ENCODE data around the gene CDKL1. TPM values are rescaled to one million over a fixed set of nuclear protein-coding genes. Genes with fewer than 3 reads are reported as not detected.

The CDKL1 gene
- total RNA-seq, 1 donor from 2014 or later = 3.4 TPM

GRCh38 chr14:50388256-50388931, 8.3 kb downstream of the CDKL1 start:
- TF ChIP-seq CTCF (IDR thresholded peaks at IDR 0.05; ENCODE audit: partially characterized antibody, unreplicated experiment) = no peak
- Mint-ChIP-seq H3K27me3 (ENCODE audit: unreplicated experiment) (no peaks in the 10 kb centered on the region), H3K4me3 (ENCODE audit: unreplicated experiment) (no peak overlapping the region), H3K9me3 (ENCODE audit: unreplicated experiment) (peaks cover 10% of the 10 kb centered on the region), H3K4me1 (ENCODE audit: low read depth, unreplicated experiment) (peaks cover 22% of the 10 kb centered on the region), H3K27ac (ENCODE audit: unreplicated experiment) (peak overlapping the region; percentile 9), H3K36me3 (ENCODE audit: unreplicated experiment) (no peaks in the 10 kb centered on the region)
- DNase-seq = no peak

DNA sequence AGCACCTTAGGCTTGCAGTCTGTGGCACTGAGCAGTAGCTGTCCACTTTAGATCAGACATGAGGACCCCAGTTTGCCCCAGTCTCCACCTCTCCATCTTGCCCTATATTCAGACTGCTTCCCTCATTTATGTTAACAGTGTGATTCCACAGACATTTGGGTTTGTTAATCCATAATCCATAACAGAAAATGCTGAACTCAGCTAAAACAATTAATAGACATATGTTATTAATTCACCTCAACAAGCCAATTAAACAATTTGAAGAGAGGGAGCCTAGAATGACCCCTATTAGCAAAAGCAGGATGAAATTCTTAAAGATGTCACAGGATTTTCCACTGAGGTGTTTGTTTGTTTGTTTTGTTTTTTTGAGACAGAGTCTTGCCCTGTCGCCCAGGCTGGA, 9.1 kb downstream of the CDKL1 start:
- TF ChIP-seq CTCF (IDR thresholded peaks at IDR 0.05; ENCODE audit: partially characterized antibody, unreplicated experiment) = no peak

DNA sequence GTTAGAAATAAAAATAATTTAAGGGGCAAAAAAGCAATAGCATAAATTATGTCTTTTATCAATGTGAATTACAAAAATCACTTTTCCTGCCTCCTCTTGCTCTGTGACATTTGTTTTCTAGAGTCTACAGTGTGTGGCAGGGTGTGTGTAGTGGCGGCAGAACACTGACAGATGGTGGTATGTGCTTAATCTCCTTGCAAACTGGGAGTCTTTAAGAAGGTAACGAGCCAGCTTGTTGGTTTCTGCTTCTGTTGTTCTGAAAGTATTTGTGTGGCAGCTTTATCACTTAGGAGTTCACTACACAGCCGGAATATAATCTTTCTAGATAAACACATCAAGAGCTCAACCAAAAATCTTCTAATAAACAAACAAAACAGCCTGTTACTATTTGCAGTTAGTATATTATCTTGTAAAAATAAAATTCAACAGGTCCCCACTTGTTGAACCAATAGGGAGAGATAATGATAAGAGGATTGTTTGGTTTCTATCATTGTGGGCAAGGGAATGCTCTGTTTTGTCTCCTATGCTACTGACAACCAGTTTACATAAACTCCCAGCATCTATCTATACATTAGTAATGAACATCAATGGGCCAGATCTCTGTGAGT, 13.0 kb downstream of the CDKL1 start:
- TF ChIP-seq CTCF (IDR thresholded peaks at IDR 0.05; ENCODE audit: partially characterized antibody, unreplicated experiment) = no peak
- Mint-ChIP-seq H3K4me3 (ENCODE audit: unreplicated experiment) (peak overlapping the region; percentile 67), H3K36me3 (ENCODE audit: unreplicated experiment) (no peaks in the 10 kb centered on the region), H3K27me3 (ENCODE audit: unreplicated experiment) (no peaks in the 10 kb centered on the region), H3K4me1 (ENCODE audit: low read depth, unreplicated experiment) (peaks cover 23% of the 10 kb centered on the region), H3K9me3 (ENCODE audit: unreplicated experiment) (peaks cover 11% of the 10 kb centered on the region), H3K27ac (ENCODE audit: unreplicated experiment) (peak overlapping the region; percentile 76)
- DNase-seq = no peak

More for the DNA sequence above, 9.1 kb downstream of the CDKL1 start:
- H3K4me1 Mint-ChIP-seq (ENCODE audit: low read depth, unreplicated experiment) = peaks cover 22% of the 10 kb centered on the region
- no peaks in the 10 kb centered on the region for H3K36me3 Mint-ChIP-seq (ENCODE audit: unreplicated experiment)
- DNase-seq = no peak
- H3K27me3 Mint-ChIP-seq (ENCODE audit: unreplicated experiment) = no peaks in the 10 kb centered on the region
- peaks cover 10% of the 10 kb centered on the region for H3K9me3 Mint-ChIP-seq (ENCODE audit: unreplicated experiment)
- no peak overlapping the region for H3K27ac Mint-ChIP-seq (ENCODE audit: unreplicated experiment)
- H3K4me3 Mint-ChIP-seq (ENCODE audit: unreplicated experiment) = no peak overlapping the region

DNA sequence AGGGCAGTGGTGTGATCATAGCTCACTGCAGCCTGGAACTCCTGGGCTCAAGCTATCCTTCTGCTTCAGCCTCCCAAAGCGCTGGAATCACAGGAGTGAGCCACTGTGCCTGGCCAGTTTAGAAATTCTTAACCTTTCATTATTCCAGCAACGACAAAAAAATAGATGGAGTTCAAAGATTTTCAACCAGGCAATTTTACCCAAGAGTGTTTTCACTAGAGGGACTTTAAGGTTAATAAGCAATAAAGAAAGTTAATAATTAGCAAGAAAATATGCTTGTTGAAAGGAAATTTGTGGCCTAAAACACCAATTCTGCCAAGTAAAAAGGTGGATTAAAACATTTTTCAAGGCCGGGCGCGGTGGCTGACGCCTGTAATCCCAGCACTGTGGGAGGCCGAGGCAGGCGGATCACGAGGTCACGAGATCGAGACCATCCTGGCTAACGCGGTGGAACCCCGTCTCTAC, 14.8 kb downstream of the CDKL1 start:
- Mint-ChIP-seq H3K9me3 (ENCODE audit: unreplicated experiment) (peaks cover 11% of the 10 kb centered on the region), H3K27ac (ENCODE audit: unreplicated experiment) (no peak overlapping the region), H3K4me3 (ENCODE audit: unreplicated experiment) (no peak overlapping the region), H3K4me1 (ENCODE audit: low read depth, unreplicated experiment) (peaks cover 30% of the 10 kb centered on the region), H3K36me3 (ENCODE audit: unreplicated experiment) (no peaks in the 10 kb centered on the region), H3K27me3 (ENCODE audit: unreplicated experiment) (no peaks in the 10 kb centered on the region)
- DNase-seq = no peak
- no peak for TF ChIP-seq CTCF (IDR thresholded peaks at IDR 0.05; ENCODE audit: partially characterized antibody, unreplicated experiment)

DNA sequence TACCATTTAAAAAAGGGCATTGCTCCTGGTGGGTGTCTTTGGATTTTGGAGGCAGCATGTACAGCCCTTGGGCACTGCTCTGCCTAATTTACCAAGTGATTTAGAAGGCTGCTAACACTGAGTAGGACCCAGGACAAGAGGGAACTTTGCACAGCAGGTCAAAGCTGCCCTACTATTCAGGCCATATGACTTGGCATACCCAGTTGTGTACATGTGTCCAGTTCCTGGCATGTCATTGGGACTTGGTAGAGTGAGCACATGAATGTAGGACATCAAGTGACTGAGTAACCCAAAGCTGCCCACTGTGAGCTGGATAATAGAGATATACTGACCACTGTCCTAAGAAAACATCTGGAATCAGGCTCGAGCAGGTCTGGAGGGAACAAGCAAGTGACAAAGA, 15.7 kb downstream of the CDKL1 start:
- no peak overlapping the region for H3K27ac Mint-ChIP-seq (ENCODE audit: unreplicated experiment)
- peaks cover 11% of the 10 kb centered on the region for H3K9me3 Mint-ChIP-seq (ENCODE audit: unreplicated experiment)

More for the DNA sequence above, 15.7 kb downstream of the CDKL1 start:
- no peak for TF ChIP-seq CTCF (IDR thresholded peaks at IDR 0.05; ENCODE audit: partially characterized antibody, unreplicated experiment)
- Mint-ChIP-seq H3K36me3 (ENCODE audit: unreplicated experiment) (no peaks in the 10 kb centered on the region), H3K4me3 (ENCODE audit: unreplicated experiment) (no peak overlapping the region), H3K27me3 (ENCODE audit: unreplicated experiment) (no peaks in the 10 kb centered on the region), H3K4me1 (ENCODE audit: low read depth, unreplicated experiment) (peaks cover 33% of the 10 kb centered on the region)
- DNase-seq = no peak

All from glutamatergic neuron (in vitro differentiated cells).